H9 (cell line): ENCODE measurements around the gene USP46. TPM values are rescaled to one million over a fixed set of nuclear protein-coding genes. Genes with fewer than 3 reads are reported as not detected.

ENCODE experiments used
- DNase-seq: peaks from one replicate; pipeline ENCODE4 v3.0.0-alpha.2; 2017
- H2AFZ ChIP-seq: one replicate; pipeline ENCODE4 v1.6.1; 2013; ENCODE audit warnings: mild to moderate bottlenecking, low read length, control low read depth, moderate library complexity
- H2AK5ac ChIP-seq: 2 replicates; pipeline ENCODE4 v1.6.1; 2013; ENCODE audit warnings: low read length, control low read depth, mixed read lengths; ENCODE audit not compliant: insufficient read length
- H2BK120ac ChIP-seq: one replicate; pipeline ENCODE4 v1.6.1; 2013; ENCODE audit warnings: low read depth, mild to moderate bottlenecking, low read length, control low read depth, inconsistent platforms; ENCODE audit not compliant: poor library complexity, severe bottlenecking
- H2BK12ac ChIP-seq: 2 replicates; pipeline ENCODE4 v1.6.1; 2013; ENCODE audit warnings: low read length, control low read depth, mixed read lengths, low read depth; ENCODE audit not compliant: insufficient read length
- H2BK15ac ChIP-seq: 2 replicates; pipeline ENCODE4 v1.6.1; 2013; ENCODE audit warnings: low read depth, low read length, control low read depth
- H2BK20ac ChIP-seq: one replicate; pipeline ENCODE4 v1.6.1; 2013; ENCODE audit warnings: low read depth, mild to moderate bottlenecking, low read length, control low read depth, inconsistent platforms; ENCODE audit not compliant: poor library complexity, severe bottlenecking
- H2BK5ac ChIP-seq: 2 replicates; pipeline ENCODE4 v1.6.1; 2013; ENCODE audit warnings: low read length, control low read depth, mixed read lengths; ENCODE audit not compliant: insufficient read length
- H3K14ac ChIP-seq: 2 replicates; pipeline ENCODE4 v1.6.1; 2013; ENCODE audit warnings: low read length, control low read depth; ENCODE audit not compliant: insufficient read depth
- H3K18ac ChIP-seq: 2 replicates; pipeline ENCODE4 v1.6.1; 2013; ENCODE audit warnings: low read depth, mild to moderate bottlenecking, mixed read lengths, low read length, control low read depth; ENCODE audit not compliant: insufficient read length
- H3K23ac ChIP-seq: 2 replicates; pipeline ENCODE4 v1.6.1; 2013; ENCODE audit warnings: low read length, control low read depth, mixed read lengths, low read depth; ENCODE audit not compliant: insufficient read length
- H3K23me2 ChIP-seq: 2 replicates; pipeline ENCODE4 v1.6.1; 2013; ENCODE audit warnings: low read depth, mild to moderate bottlenecking, mixed read lengths, low read length, control low read depth; ENCODE audit not compliant: insufficient read length, poor library complexity, severe bottlenecking
- H3K27ac ChIP-seq: 2 replicates; pipeline ENCODE4 v1.5.1; 2013; ENCODE audit warnings: low read length, control low read depth, mixed read lengths, low read depth; ENCODE audit not compliant: insufficient read length
- H3K27me3 ChIP-seq: 2 replicates; pipeline ENCODE4 v1.6.1; 2013; ENCODE audit warnings: low read length, control low read depth, inconsistent platforms; ENCODE audit not compliant: insufficient read depth
- H3K4ac ChIP-seq: 2 replicates; pipeline ENCODE4 v1.6.1; 2013; ENCODE audit warnings: low read depth, mild to moderate bottlenecking, control low read depth, inconsistent platforms, low read length, moderate library complexity
- H3K4me1 ChIP-seq: 2 replicates; pipeline ENCODE4 v1.6.1; 2013; ENCODE audit warnings: low read length, control low read depth, inconsistent platforms; ENCODE audit not compliant: insufficient read depth
- H3K4me2 ChIP-seq: 2 replicates; pipeline ENCODE4 v1.6.1; 2013; ENCODE audit warnings: low read length, control low read depth, mixed read lengths; ENCODE audit not compliant: insufficient read length, insufficient read depth
- H3K56ac ChIP-seq: 2 replicates; pipeline ENCODE4 v1.6.1; 2013; ENCODE audit warnings: low read depth, mild to moderate bottlenecking, mixed read lengths, low read length, control low read depth; ENCODE audit not compliant: insufficient read length
- H3K79me1 ChIP-seq: 2 replicates; pipeline ENCODE4 v1.6.1; 2013; ENCODE audit warnings: low read depth, mild to moderate bottlenecking, moderate library complexity, low read length, control low read depth, inconsistent platforms; ENCODE audit not compliant: insufficient read depth, poor library complexity, severe bottlenecking
- H3K79me2 ChIP-seq: 2 replicates; pipeline ENCODE4 v1.6.1; 2013; ENCODE audit warnings: low read length, control low read depth, inconsistent platforms; ENCODE audit not compliant: insufficient read depth
- H3K9ac ChIP-seq: 2 replicates; pipeline ENCODE4 v1.6.1; 2013; ENCODE audit warnings: low read length, control low read depth, mixed read lengths; ENCODE audit not compliant: insufficient read length; ENCODE audit errors: extremely low read depth
- H3K9me3 ChIP-seq: one replicate; pipeline ENCODE4 v1.6.1; 2013; ENCODE audit warnings: low read depth, low read length, inconsistent platforms; ENCODE audit not compliant: control insufficient read depth
- H3T11ph ChIP-seq: one replicate; pipeline ENCODE4 v1.6.1; 2013; ENCODE audit warnings: mild to moderate bottlenecking, low read length, control low read depth, inconsistent platforms
- H4K20me1 ChIP-seq: one replicate; pipeline ENCODE4 v1.6.1; 2013; ENCODE audit not compliant: control insufficient read depth, insufficient read length, insufficient read depth
- H4K5ac ChIP-seq: 2 replicates; pipeline ENCODE4 v1.6.1; 2013; ENCODE audit warnings: low read depth, mild to moderate bottlenecking, mixed read lengths, low read length, control low read depth; ENCODE audit not compliant: insufficient read length
- H4K8ac ChIP-seq: replicated peaks from 2 replicates; pipeline ENCODE4 v1.6.1; 2013; ENCODE audit warnings: low read length, control low read depth, mixed read lengths, low read depth; ENCODE audit not compliant: insufficient read length
- H4K91ac ChIP-seq: 2 replicates; pipeline ENCODE4 v1.6.1; 2013; ENCODE audit warnings: low read depth, mild to moderate bottlenecking, moderate library complexity, mixed read lengths, low read length, control low read depth; ENCODE audit not compliant: insufficient read length
- H3K27ac Mint-ChIP-seq, 3 experiments: 2 replicates in 2 of 3; 3 replicates in 1 of 3; pipeline ENCODE4 v1.8.0; 2020 to 2021; ENCODE audit warnings: mixed read lengths in 3 of 3, mild to moderate bottlenecking in 1 of 3, moderate library complexity in 1 of 3
- H3K27me3 Mint-ChIP-seq: 2 replicates; pipeline ENCODE4 v1.8.0; 2021; ENCODE audit warnings: low read depth, mild to moderate bottlenecking, moderate library complexity, mixed read lengths
- H3K36me3 Mint-ChIP-seq, 3 experiments: 2 replicates in 2 of 3; 3 replicates in 1 of 3; pipeline ENCODE4 v1.8.0; 2020 to 2021; ENCODE audit warnings: low read depth in 3 of 3, mixed read lengths in 3 of 3; ENCODE audit not compliant: insufficient read depth in 1 of 3
- H3K4me1 Mint-ChIP-seq, 2 experiments: 2 replicates each; pipeline ENCODE4 v1.8.0; 2020; ENCODE audit warnings: mixed read lengths in 2 of 2
- H3K4me3 Mint-ChIP-seq, 2 experiments: 2 replicates in 1 of 2; 3 replicates in 1 of 2; pipeline ENCODE4 v1.8.0; 2020 to 2021; ENCODE audit warnings: mild to moderate bottlenecking in 2 of 2, mixed read lengths in 2 of 2, moderate library complexity in 1 of 2
- H3K9me3 Mint-ChIP-seq, 2 experiments: 2 replicates in 1 of 2; 3 replicates in 1 of 2; pipeline ENCODE4 v1.8.0; 2020; ENCODE audit warnings: mild to moderate bottlenecking in 2 of 2, mixed read lengths in 2 of 2, moderate library complexity in 1 of 2
- WGBS: extraction: QIAGEN DNeasy Blood & Tissue Kit; methylation state at CpG from one replicate; pipeline ENCODE4 v1.1.7; 2013; ENCODE audit warnings: missing lambda C conversion rate, low lambda C conversion rate, mixed read lengths; ENCODE audit not compliant: insufficient read length; ENCODE audit errors: extremely low coverage; 5-methylcytosine and 5-hydroxymethylcytosine counted together
- total RNA-seq: library from RNA; stranded (reverse); gene quantifications from 2 replicates; pipeline ENCODE4 v1.2.1, GENCODE V29; 2021
- TF ChIP-seq, protein P1 (sequence below): fragments of 200-600 bp; sonication (generic); conservative IDR thresholded peaks from 3 replicates; pipeline ENCODE4 v1.8.0; 2021; ENCODE audit warnings: antibody characterized with exemption, mild to moderate bottlenecking

USP46 gene
- total RNA-seq, 1 experiment from 2014 or later: 59.8 TPM

DNA sequence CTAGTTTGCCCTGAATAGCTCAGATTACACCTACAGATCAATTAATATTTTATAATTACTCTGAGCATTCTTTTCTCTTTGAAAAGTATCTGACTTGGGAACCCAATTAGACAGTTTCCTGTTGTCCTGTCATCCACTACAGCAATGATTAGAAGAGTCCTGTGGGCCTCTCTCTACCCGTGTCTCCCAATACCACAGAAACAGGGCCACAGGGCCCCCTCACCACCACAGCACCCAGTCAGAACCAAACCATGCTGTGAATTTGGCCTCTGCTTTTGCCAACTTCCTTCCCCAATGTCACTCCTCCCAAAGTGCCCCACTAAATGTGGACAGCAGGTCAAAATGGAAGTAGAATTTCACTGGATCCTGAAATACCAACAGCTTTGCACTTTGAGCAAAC is 10.3 kb downstream of the USP46 start:
- Histone ChIP-seq H3T11ph (no peak overlapping the region), H3K4me2 (no peak overlapping the region), H3K18ac (no peak overlapping the region), H3K27ac (no peak overlapping the region), H2BK15ac (no peak overlapping the region), H2BK120ac (no peak overlapping the region), H3K56ac (no peak overlapping the region), H3K9me3 (no peaks in the 10 kb centered on the region), H3K9ac (no peak overlapping the region), H2AK5ac (no peak overlapping the region), H2BK20ac (no peak overlapping the region), H3K79me2 (peaks cover 42% of the 10 kb centered on the region; the same call in 1 of the 2 replicates), H3K23ac (no peak overlapping the region), H2BK5ac (no peak overlapping the region), H4K20me1 (no peaks in the 10 kb centered on the region), H3K23me2 (no peaks in the 10 kb centered on the region), H3K79me1 (peaks cover 7% of the 10 kb centered on the region), H4K91ac (no peak overlapping the region), H4K8ac (no peak overlapping the region), H3K27me3 (no peaks in the 10 kb centered on the region), H3K4ac (no peak overlapping the region), H2AFZ (no peak overlapping the region), H3K4me1 (peaks cover 5% of the 10 kb centered on the region; the same call in 1 of the 2 replicates), H2BK12ac (no peak overlapping the region), H3K14ac (no peak overlapping the region), H4K5ac (no peak overlapping the region)
- peaks cover 47 to 59% of the 10 kb centered on the region in 2 experiments for H3K4me1 Mint-ChIP-seq
- TF ChIP-seq, protein P1, sequence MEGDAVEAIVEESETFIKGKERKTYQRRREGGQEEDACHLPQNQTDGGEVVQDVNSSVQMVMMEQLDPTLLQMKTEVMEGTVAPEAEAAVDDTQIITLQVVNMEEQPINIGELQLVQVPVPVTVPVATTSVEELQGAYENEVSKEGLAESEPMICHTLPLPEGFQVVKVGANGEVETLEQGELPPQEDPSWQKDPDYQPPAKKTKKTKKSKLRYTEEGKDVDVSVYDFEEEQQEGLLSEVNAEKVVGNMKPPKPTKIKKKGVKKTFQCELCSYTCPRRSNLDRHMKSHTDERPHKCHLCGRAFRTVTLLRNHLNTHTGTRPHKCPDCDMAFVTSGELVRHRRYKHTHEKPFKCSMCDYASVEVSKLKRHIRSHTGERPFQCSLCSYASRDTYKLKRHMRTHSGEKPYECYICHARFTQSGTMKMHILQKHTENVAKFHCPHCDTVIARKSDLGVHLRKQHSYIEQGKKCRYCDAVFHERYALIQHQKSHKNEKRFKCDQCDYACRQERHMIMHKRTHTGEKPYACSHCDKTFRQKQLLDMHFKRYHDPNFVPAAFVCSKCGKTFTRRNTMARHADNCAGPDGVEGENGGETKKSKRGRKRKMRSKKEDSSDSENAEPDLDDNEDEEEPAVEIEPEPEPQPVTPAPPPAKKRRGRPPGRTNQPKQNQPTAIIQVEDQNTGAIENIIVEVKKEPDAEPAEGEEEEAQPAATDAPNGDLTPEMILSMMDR: no peak
- WGBS: no CpG with 5 or more reads among the region's 1 CpG
- no peaks in the 10 kb centered on the region for H3K27me3 Mint-ChIP-seq
- no peak for DNase-seq
- H3K4me3 Mint-ChIP-seq: no peak overlapping the region
- peaks cover 6 to 11% (median 8%) of the 10 kb centered on the region in 3 experiments for H3K36me3 Mint-ChIP-seq
- H3K27ac Mint-ChIP-seq: peak overlapping the region in 1 of 3 experiments; percentile 59; a peak in 2 of 7 replicates
- H3K9me3 Mint-ChIP-seq: no peaks in the 10 kb centered on the region
